Left kidney (tissue), 2 donors: Measurements from ENCODE around the gene TMEM125. TPM values are rescaled to one million over a fixed set of nuclear protein-coding genes. Genes with fewer than 3 reads are reported as not detected.

Source experiments
- DNase-seq: peaks from one replicate; pipeline ENCODE4 v3.0.0-alpha.2; 2013
- polyA plus RNA-seq: library from polyadenylated mRNA; unstranded; fragments of 120-200 nt; gene quantifications from one replicate; pipeline ENCODE4 v1.2.1, GENCODE V29; 2013; ENCODE audit not compliant: insufficient read length

The TMEM125 gene
- polyA plus RNA-seq, 1 donor, result 15.6 TPM

- DNase-seq, result no peak
Observed at GRCh38 chr1:43246466-43247213, 23.1 kb upstream of the TMEM125 start.

- no peak for DNase-seq
Observed at GRCh38 chr1:43247256-43247921, 22.4 kb upstream of the TMEM125 start.

GRCh38 chr1:43250351-43250761, 19.4 kb upstream of the TMEM125 start:
- DNase-seq, result no peak

GRCh38 chr1:43251024-43251423, 18.8 kb upstream of the TMEM125 start:
- no peak for DNase-seq

- no peak for DNase-seq
Observed at GRCh38 chr1:43252225-43252624, 17.6 kb upstream of the TMEM125 start.

GRCh38 chr1:43253173-43253572, 16.6 kb upstream of the TMEM125 start:
- no peak for DNase-seq

GRCh38 chr1:43253876-43254275, 15.9 kb upstream of the TMEM125 start:
- DNase-seq, result no peak

GRCh38 chr1:43255438-43256210, 14.2 kb upstream of the TMEM125 start:
- no peak for DNase-seq

GRCh38 chr1:43256675-43257570, 12.9 kb upstream of the TMEM125 start:
- no peak for DNase-seq

GRCh38 chr1:43258370-43258769, 11.4 kb upstream of the TMEM125 start:
- no peak for DNase-seq

- no peak for DNase-seq
Observed at GRCh38 chr1:43265431-43265830, 4.4 kb upstream of the TMEM125 start.

- DNase-seq, result no peak
Observed at GRCh38 chr1:43266881-43267280, 2.9 kb upstream of the TMEM125 start.

GRCh38 chr1:43267291-43267805, 2.4 kb upstream of the TMEM125 start:
- DNase-seq, result no peak

GRCh38 chr1:43267818-43268425, 1.9 kb upstream of the TMEM125 start:
- DNase-seq, result no peak

- DNase-seq, result peak; percentile 50
Observed at GRCh38 chr1:43270421-43271095, 775 bp downstream of the TMEM125 start.

- no peak for DNase-seq
Observed at GRCh38 chr1:43271186-43272118, 1.7 kb downstream of the TMEM125 start.

GRCh38 chr1:43272161-43272560, 2.4 kb downstream of the TMEM125 start:
- no peak for DNase-seq

- no peak for DNase-seq
Observed at GRCh38 chr1:43272576-43273571, 3.1 kb downstream of the TMEM125 start.
